ENCODE results near the gene SEMA6A.

DNA sequence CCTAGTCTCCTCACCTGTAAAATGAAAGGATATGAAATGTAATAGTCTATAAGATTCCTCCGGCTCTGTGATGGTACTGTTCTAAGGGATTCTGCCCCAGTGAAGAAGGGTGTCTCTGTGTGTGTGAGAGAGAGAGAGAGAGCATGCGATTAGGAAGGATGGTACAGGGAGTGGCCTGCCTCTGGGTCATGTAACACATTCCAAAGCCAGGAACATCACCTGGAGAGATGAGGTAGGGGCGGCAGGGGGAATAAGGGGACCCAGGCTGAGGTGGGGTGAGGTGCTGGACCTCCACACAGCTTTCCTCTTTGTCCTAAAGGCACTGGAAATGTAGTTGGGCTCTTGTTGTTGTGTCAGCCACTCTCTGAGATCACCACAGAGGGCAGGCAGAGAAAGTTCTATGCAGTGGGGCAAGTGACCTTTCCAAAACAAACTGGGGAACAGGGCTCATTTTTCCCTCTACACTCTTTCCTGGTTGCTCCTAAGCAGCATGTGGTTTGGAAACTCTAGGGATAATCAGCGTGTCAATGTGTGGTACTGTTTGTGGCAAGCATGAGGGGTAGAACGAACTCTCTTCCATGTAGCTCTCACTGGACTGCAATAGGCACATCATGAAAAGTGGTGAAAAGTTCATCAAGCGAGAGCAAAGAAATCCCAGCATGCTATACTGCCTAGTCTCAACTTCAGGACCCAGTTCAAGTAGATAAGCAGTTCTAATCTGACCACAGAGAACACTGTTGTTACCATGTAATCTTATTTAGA lies 65.0 kb downstream of the SEMA6A start:
- TF ChIP-seq, protein P1, sequence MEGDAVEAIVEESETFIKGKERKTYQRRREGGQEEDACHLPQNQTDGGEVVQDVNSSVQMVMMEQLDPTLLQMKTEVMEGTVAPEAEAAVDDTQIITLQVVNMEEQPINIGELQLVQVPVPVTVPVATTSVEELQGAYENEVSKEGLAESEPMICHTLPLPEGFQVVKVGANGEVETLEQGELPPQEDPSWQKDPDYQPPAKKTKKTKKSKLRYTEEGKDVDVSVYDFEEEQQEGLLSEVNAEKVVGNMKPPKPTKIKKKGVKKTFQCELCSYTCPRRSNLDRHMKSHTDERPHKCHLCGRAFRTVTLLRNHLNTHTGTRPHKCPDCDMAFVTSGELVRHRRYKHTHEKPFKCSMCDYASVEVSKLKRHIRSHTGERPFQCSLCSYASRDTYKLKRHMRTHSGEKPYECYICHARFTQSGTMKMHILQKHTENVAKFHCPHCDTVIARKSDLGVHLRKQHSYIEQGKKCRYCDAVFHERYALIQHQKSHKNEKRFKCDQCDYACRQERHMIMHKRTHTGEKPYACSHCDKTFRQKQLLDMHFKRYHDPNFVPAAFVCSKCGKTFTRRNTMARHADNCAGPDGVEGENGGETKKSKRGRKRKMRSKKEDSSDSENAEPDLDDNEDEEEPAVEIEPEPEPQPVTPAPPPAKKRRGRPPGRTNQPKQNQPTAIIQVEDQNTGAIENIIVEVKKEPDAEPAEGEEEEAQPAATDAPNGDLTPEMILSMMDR (IDR thresholded peaks at IDR 0.05) = no peak
- TF ChIP-seq POLR2A (IDR thresholded peaks at IDR 0.05) (no peak), EP300 (IDR thresholded peaks at IDR 0.05) (no peak)

All from sigmoid colon (tissue), 4 donors.